HG02852 (cell line): Measurements from ENCODE around the gene FNDC3B.
"Not testable (repeated sequence)": the region's sequence is repeated elsewhere in the genome, so short reads cannot be mapped to it uniquely, and the experiment has no call there.

ENCODE experiments used
- ATAC-seq: cut with Tn5 transposase; IDR thresholded peaks from one replicate; pipeline ENCODE4 v1.9.1; 2021; ENCODE audit warnings: mild to moderate bottlenecking, moderate library complexity; ENCODE audit not compliant: unreplicated experiment

Gene FNDC3B

DNA sequence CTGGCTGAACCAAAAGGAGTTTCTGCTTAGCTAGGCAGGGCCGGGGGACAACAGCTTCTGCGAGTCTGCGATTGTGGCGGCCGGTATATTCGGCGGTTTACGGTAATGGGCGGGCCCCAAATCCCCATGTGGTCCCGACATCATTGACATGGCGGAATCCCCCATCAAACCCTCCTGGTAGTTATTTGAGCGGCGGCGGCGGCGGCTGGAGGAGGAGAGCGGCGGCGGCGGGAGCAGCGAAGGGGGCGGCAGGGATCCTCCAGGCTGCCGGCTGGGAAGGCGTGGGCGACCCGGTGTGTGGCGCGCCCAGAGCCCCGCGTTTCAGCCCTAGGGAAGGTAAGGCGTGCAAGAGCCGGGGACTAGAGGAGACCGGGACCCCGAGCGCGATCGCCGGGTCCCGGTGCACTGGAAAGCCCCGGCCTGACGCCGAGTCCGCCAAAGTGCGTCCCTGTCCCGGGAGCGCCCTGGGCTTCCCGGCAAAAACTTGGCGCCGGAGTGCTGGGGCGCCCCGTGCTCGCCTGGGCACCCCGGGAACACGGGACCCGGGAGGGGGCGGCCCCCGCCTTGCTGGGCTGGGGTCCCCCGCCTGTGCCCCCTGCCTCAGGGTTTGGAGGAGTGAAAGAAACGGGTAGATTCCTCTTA, at the start of gene FNDC3B:
Gene FNDC3B (plus strand): TSS at position 143 of the 642 bp plus-strand sequence. CDS start 72,902 bp downstream, outside the sequence.
- ATAC-seq: peak; percentile 84

DNA sequence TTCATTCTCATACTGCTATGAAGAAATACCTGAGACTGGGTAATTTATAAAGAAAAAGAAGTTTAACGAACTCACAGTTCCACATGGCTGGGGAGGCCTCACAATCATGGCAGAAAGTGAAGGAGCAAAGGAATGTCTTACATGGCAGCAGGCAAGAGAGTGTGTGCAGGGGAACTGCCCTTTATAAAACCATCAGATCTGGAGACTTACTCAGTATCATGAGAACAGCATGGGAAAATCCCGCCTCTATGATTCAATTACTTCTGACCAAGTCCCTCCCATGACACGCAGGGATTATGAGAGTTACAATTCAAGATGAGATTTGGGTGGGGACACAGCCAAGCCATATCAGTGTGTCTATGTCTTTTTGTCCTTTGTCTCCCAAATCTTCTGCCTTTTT, 49.1 kb upstream of the FNDC3B start:
- ATAC-seq: not testable (repeated sequence)

DNA sequence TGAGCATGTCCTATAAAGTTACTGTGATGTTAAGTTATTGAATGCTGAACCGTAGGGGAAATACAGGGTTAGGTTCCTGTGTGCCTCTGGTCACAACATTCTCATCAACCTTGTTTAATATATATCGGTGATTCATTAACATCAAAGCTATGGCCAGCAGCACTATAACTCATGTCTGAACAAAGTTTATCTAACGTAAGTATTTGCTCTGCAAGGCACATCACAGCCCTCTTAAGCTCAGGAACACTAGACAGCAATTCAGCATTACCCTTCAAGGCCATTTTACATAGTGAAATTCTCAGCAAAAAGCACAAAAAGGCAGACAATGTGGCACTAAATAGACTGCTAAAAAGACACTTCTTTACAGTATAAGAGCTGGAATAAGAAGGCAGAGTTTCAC, 48.2 kb upstream of the FNDC3B start:
- ATAC-seq: no peak

DNA sequence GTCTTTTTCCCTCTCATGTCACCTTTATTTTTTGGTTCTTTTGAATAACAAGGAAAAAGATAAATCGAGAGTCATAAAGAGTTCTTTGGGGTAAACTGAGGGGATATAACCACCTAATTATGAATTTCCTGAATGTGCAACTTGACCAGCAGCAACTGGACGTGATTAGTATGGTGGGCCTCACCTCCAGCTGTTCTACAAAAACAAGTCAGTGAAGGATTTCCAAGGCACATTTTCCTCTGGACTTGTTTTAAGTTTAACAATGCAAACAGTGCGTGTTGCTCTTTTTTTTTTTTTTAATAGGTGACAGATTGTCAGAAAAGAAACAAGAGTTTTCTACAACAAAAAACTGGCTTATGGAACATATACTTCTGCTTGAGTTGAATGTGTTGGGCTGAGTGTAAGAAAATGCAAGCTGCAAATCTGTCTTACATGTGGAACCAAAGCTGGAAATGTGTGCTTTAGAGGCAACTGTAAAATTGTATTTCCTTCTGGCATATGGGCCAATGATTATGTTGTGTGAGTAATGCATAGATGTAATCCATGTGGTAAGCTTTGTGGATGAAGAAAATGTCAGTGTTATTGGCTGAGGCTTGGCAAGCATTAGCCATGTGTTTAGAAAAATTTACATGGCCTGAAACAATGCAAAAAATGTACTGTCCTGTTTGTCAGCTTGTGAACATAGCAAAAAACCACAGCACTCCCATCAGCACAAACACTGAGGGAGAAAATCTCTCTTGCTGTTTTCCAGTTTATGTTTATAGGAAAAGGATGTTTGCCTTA, 44.5 kb upstream of the FNDC3B start:
- ATAC-seq: no peak

DNA sequence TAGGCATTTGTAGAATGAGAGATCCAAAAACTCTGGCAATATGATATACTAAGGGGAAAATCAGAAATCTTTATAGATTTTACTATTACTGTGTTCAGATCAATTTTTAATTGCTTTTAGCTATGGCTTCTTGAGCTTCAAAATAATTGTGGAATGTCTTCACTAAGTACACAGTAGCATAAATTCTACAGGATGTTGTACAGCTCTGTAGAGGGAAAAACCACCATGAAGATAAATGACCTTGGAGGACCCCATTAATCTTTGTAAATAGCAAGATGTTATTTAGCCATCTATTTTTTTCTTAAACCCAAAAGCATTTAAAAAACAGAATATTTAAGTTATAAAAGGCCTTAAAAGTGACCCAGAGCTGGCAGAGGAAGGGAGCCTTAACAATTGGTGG, 43.9 kb upstream of the FNDC3B start:
- no peak for ATAC-seq

DNA sequence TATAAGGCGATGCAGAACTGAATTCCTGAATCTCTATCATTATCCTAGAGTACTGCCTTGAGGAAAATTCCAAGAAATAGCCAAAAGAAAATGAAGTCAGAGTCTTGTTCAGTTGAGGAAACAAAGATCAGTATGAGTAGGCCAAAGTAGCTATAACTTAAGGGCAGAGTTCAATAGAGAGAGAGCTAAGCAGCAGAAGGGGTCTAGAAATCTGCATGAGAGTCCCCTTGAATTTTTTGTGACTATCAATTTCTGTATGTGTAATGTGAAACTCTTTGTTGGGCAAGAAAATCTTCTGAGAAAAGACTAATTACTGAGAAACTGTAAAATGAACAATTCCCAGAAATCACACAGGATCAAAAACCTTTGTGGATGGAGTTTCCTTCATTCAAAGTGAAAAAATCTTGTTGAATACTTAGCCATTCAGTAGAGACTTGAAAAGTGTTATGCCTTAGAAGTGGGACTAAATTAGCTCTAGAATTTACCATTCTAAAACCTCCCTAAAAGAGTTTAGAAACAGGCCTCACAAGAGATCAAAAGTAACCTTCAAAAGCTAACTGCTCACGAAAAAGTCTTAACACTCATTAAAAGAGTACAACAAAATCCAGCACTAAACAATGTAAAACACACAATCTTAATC, 43.1 kb upstream of the FNDC3B start:
- no peak for ATAC-seq

DNA sequence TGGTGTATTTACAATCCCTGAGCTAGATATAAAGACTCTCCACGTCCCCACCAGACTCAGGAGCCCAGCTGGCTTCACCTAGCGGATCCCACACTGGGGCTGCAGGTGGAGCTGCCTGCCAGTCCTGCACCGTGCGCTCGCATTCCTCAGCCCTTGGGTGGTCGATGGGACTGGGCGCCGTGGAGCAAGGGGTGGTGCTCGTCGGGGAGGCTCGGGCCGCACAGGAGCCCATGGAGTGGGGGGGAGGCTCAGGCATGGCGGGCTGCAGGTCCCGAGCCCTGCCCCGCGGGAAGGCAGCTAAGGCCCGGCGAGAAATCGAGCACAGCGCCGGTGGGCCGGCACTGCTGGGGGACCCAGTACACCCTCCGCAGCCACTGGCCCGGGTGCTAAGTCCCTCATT, 40.6 kb upstream of the FNDC3B start:
- not testable (repeated sequence) for ATAC-seq

DNA sequence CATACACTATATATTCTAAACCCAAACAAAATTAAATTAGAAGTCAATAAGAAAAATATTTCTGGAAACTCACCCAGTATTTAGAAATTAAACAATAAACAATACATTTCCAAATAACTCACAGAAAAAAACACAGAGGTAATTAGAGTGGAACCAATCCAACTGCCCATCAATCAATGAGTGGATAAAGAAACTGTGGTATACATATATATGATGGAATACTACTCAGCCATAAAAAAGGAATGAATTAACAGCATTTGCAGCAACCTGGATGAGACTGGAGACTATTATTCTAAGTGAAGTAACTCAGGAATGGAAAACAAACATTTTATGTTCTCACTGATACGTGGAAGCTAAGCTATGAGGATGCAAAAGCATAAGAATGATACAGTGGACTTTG, 37.8 kb upstream of the FNDC3B start:
- not testable (repeated sequence) for ATAC-seq

DNA sequence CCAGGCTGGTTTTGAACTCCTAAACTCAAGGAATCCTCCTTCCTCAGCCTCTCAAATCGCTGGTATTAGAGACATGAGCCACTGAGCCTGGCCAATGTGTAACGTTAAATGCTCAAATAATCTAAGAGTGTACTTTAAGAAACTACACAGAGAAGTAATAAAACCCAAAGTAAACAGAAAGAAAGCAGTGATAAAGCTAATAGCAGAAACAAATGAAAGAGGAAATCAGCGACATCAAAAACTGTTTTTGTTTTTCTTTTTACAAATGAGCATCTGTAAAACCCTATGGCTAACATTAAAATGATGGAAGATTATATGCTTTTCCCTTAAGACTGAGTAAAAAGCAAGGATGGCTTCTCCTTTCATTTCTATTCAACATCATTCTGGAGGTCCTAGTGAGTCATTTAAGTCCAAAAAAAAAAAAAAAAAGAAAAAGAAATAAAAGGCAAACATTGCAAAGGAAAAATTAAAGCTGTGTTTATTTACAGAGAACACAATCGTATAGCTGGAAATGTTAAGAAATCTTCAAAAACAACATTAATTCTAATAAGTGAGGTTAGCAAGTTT, 36.8 kb upstream of the FNDC3B start:
- no peak for ATAC-seq

DNA sequence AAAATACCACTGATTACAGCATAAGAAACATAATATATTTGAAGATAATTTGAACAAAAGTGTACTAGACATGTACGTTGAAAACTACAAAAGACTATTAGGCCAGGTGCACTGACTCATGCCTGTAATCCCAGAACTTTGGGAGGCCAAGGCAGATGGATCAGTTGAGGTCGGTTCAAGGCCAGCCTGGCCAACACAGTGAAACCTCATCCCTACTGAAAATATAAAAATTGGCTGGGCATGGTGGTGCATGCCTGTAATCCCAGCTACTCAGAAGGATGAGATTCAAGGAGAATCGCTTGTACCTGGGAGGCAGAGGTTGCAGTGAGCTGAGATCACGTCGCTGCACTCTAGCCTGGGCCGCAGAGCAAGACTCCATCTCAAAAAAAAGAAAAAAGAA, 36.2 kb upstream of the FNDC3B start:
- ATAC-seq: no peak

DNA sequence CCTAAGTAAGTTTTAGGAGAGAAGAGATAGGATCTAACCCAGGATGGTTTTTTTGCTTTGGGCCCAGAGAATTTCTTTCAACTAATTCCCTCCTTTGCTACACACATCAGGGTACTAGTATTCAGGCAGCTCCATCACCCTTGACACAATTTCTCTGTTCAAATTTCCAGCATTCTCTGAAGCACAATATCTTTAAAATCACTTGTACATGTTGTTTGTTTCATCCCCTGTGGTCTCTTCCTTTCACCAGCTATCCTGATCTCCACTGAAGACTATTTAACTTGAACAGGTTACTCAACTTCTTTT, 32.4 kb upstream of the FNDC3B start:
- no peak for ATAC-seq

DNA sequence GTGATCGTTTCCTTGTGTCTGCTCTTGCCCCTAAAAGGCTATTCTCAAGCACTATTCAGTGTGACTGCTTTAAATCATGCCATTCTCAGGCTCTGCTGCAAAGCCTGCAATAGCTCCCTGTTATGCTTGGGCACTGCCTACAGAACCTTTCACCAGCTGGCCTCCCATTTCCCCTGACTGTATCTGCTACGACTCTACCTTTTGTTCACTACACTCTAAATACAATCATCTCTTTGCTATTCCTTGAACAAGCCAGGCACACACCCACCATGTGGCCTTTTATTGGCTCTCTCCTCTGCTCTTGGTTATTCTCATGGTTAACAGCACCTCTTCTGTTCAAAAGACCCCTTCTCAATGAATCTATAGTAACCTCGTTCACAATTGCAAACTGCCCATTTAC, 29.6 kb upstream of the FNDC3B start:
- no peak for ATAC-seq

DNA sequence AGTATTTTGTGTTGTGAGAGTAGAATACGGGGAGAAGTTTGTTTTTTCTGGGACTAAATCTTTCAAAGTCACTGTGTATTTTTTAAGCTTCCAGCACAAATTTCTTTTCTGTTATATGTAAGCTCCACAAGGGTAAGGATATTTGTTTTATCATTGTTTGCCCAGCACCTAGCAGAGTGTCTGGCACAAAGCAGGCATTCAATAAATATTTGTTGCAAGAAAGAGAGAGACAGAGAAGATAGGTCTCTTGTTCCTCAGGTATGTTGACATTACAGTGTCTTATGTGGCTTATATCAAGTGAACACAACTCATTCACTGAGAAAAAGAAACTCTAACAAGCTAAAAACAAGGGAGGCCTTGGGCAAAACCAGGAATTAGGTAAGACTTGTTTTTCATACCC, 26.6 kb upstream of the FNDC3B start:
- no peak for ATAC-seq

DNA sequence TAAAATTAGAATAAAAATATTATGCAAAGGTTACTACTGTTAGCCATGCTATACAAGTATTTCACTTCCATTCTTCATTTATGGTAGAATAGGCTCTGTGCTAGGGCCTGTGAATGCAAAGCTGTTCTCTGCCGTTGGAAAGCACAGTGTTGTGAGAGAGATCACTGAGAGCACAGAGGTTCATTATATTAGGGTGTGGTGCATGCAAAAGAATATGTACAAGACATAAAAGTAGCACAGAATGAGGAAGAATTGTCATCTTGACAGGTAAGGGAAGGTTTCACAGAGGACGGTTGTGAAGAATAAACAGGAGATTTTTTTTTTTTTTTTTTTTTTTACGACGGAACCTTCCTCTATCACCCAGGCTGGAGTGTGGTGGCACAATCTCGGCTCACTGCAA, 25.2 kb upstream of the FNDC3B start:
- no peak for ATAC-seq

DNA sequence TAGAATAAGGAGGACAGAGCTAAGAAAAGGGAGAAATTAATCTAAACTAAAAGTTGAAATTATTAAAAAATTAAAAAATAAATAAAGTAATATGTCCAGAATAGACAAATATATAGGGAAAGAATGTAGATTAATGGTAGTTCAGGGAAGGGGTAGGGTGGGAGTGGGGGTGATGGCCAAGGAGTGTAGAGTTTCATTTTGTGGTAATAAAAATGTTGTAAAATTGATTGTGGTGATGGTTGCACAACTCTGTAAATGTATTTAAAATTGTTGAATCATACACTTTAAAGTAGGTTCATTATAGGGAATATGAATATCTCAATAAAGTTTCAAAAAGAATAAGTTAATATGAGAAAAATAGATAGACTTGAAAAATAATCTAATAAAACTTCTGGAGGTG, 21.0 kb upstream of the FNDC3B start:
- no peak for ATAC-seq

DNA sequence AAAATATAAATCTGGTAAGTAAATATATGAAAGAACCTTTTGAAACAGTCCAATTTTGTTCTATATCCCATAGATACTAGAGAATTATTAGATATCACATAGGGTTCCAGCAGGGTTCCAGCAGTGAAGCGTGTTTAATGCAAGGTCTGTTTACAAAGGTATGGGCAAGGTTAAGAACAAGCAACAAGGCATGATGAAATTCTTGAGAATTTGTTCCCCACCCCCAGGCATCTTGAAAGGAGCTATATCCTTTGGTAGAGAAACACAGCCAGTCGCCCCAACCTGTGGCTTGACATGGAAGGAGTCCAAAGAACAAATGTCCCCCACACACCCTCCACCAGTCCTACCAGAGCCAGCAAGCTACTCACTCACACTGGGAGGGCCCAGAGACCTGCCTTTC, 18.6 kb upstream of the FNDC3B start:
- no peak for ATAC-seq

DNA sequence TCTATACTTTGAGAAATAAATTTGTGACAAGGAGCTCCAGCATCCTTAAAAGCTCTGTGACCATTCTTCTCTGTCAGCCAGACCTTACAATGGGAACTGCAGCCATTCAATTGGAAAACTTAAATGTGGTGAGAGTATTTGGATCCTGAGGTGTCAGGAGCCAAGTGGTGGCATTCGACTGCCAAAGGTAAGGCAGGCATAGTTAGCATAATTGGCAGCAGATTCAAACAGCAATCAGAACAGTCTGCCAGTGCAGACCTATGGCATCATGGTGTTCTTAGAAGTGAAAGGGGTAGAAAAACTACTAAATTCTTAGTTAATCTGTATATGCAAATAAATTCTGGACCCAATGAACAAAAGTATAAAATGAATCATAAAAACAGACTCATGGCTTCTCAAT, 18.2 kb upstream of the FNDC3B start:
- no peak for ATAC-seq

DNA sequence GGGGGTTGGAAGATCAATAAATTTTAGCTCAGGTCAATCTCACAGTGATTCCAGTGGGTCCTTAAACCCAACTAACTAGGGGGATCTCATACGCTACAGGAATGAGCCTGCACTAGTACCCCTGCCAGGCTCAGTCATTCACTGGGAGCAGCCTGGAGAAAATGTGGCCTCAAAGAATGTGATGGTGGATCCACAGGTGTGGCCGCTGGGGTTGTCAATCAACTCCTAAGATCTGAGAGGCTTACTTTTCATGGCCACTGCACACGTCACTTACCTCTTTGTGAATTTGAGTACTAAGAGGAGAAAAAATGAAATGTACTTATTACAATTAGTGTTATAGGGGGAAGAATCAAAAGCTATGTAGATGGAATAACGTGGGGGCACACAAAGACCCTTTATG, 17.5 kb upstream of the FNDC3B start:
- no peak for ATAC-seq

DNA sequence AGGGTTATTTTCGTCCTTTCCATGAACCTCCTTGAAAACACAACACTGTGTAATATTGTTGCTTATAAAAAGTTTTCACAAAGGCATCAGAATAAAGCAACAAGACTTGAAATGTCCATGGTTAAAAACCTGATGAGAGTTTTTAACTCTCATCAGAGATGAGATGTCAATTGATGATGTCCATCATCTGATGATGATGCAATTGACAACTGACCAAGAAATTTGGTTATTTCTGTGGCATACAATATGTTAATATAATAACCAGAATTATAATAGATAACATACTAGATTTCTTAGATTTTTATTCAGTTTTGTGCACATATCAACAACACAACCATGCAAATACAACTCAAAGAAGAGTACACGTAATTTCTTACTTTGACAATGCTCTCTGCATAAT, 15.5 kb upstream of the FNDC3B start:
- ATAC-seq: no peak

DNA sequence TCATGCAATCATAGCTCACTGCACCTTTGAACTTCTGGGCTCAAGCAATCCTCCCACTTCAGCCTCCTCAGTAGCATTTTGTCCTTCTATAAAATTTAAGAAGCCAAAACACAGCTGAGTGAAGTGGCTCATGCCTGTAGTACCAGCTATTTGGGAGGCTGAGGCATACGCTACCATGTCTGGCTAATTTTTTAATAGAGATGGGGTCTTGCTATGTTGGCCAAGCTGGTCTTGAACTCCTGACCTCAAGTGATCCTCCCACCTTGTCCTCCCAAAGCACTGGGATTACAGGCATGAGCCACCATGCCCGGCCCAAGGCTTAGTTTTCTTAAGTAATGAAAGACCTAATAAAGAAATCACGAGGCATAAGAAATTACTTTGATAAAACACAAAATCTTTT, 14.7 kb upstream of the FNDC3B start:
- ATAC-seq: no peak

DNA sequence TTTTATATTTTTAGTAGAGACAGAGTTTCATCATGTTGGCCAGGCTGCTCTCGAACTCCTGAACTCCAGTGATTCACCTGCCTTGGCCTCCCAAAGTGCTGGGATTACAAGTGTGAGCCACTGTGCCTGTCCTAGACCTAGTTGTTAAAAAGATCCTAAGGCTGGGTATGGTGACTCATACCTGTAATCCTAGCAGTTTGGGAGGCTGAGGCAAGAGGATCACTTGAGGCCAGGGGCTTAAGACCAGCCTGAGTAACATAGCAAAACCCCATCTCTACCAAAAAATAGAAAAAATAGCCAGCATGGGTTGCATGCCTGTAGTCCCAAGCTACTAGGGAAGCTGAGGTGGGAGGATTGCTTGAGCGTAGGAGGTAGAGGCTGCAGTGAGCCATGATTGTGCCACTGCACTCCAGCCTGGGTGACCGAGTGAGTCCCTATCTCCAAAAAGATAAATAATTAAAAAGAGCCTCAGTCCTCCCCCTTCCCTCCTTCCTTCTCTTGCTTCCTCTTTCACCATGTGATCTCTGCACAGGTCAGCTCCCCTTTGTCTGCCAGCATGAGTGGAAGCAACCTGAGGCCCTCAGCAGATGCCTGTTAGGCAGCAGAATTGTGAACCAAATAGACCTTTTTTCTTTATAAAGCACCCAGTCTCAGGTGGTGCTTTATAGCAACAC, 9.8 kb upstream of the FNDC3B start:
- no peak for ATAC-seq
